GM12875 (cell line): ENCODE data around the gene PRKN.

ENCODE experiments used
- H3K4me3 ChIP-seq: one replicate; pipeline ENCODE4 v1.5.1; 2011; ENCODE audit warnings: low read depth, low read length, control low read depth
- TF ChIP-seq, protein P1 (sequence below): IDR thresholded peaks from 2 replicates; pipeline ENCODE4 v1.5.1; 2011; ENCODE audit warnings: low read depth, mild to moderate bottlenecking, control low read depth, inconsistent platforms, low read length, moderate library complexity, borderline replicate concordance; ENCODE audit not compliant: insufficient read depth

Gene PRKN

DNA sequence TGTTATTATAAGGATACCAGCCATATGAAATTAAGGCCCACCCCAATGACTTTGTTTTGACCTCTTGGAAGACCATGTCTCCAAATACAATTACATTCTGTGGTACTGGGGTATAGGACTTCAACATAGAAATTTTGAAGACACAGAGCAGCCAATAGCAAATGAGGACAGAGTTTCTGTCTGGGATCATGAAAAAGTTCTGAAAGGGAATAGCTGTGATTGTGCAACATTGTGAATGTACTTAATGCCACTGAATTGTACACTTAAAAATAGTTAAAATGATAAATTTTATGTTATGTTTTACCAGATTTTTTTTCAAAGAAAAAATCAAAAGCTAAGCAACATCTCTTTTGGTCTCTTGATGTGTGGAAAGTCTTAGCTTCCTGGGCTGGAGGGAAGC lies 1426.7 kb downstream of the PRKN start:
- TF ChIP-seq, protein P1, sequence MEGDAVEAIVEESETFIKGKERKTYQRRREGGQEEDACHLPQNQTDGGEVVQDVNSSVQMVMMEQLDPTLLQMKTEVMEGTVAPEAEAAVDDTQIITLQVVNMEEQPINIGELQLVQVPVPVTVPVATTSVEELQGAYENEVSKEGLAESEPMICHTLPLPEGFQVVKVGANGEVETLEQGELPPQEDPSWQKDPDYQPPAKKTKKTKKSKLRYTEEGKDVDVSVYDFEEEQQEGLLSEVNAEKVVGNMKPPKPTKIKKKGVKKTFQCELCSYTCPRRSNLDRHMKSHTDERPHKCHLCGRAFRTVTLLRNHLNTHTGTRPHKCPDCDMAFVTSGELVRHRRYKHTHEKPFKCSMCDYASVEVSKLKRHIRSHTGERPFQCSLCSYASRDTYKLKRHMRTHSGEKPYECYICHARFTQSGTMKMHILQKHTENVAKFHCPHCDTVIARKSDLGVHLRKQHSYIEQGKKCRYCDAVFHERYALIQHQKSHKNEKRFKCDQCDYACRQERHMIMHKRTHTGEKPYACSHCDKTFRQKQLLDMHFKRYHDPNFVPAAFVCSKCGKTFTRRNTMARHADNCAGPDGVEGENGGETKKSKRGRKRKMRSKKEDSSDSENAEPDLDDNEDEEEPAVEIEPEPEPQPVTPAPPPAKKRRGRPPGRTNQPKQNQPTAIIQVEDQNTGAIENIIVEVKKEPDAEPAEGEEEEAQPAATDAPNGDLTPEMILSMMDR = no peak
- H3K4me3 ChIP-seq = no peak overlapping the region

DNA sequence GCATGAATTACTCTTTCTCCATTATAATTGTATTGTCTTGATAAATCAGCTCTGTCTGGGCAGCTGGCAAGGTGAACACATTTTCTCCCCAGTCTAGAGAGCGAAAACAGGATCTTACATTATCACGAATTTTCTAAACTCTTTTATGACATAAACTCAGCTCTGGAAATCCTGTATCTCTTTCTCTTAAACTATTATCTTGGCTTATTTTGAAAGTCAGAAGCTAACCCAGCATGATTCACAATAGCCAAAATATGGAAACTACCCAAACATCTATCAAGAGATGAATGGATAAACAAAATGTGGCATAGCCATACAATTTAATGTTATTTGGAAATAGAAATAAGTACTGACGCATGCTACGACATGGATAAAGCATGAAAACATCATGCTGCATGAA lies 1427.8 kb downstream of the PRKN start:
- TF ChIP-seq, protein P1 = no peak
- no peak overlapping the region for H3K4me3 ChIP-seq
